Glomerular visceral epithelial cell (primary cell): ENCODE data around the gene OR2V2.

Source experiments
- DNase-seq: peaks from one replicate; pipeline ENCODE4 v3.0.0-alpha.2; 2016; ENCODE audit errors: extremely low spot score

OR2V2 gene

GRCh38 chr5:181190711-181191525 is 43.5 kb downstream of the OR2V2 start:
- no peak for DNase-seq

- peak; percentile 97 for DNase-seq
Measured at GRCh38 chr5:181191526-181192336, 44.3 kb downstream of the OR2V2 start.

GRCh38 chr5:181192337-181193046 is 45.1 kb downstream of the OR2V2 start:
- no peak for DNase-seq

- no peak for DNase-seq
Measured at GRCh38 chr5:181193656-181194055, 46.3 kb downstream of the OR2V2 start.

GRCh38 chr5:181194489-181195248 is 47.3 kb downstream of the OR2V2 start:
- no peak for DNase-seq

- DNase-seq: no peak
Measured at GRCh38 chr5:181195249-181195761, 47.9 kb downstream of the OR2V2 start.

GRCh38 chr5:181197326-181197951 is 50.1 kb downstream of the OR2V2 start:
- no peak for DNase-seq

GRCh38 chr5:181198106-181198685 is 50.8 kb downstream of the OR2V2 start:
- DNase-seq: no peak

GRCh38 chr5:181198905-181199519 is 51.6 kb downstream of the OR2V2 start:
- DNase-seq: no peak

- DNase-seq: no peak
Measured at GRCh38 chr5:181199881-181200638, 52.7 kb downstream of the OR2V2 start.

- no peak for DNase-seq
Measured at GRCh38 chr5:181200816-181201215, 53.4 kb downstream of the OR2V2 start.

GRCh38 chr5:181203093-181203711 is 55.8 kb downstream of the OR2V2 start:
- no peak for DNase-seq

GRCh38 chr5:181203777-181204112 is 56.4 kb downstream of the OR2V2 start:
- no peak for DNase-seq

- no peak for DNase-seq
Measured at GRCh38 chr5:181204113-181204825, 56.9 kb downstream of the OR2V2 start.

GRCh38 chr5:181204826-181205760 is 57.7 kb downstream of the OR2V2 start, which contains the start of gene TRIM7:
Gene TRIM7 (minus strand): TSS chr5:181205196. CDS start chr5:181205110, 86 bp downstream.
- DNase-seq: peak; percentile 69

GRCh38 chr5:181205761-181206649 is 58.6 kb downstream of the OR2V2 start:
- no peak for DNase-seq
